HT1080 (cell line): Measurements from ENCODE around the gene POLR2E. TPM values are rescaled to one million over a fixed set of nuclear protein-coding genes. Genes with fewer than 3 reads are reported as not detected.

Experiments used
- DNase-seq: peaks from one replicate; pipeline ENCODE4 v3.0.0-alpha.2; 2015; ENCODE audit warnings: low read depth
- total RNA-seq: library from RNA; depleted of rRNA; stranded (reverse); fragments of >200 nt; shearing (Covaris generic); gene quantifications from 2 replicates; pipeline ENCODE4 v1.2.3, GENCODE V29; 2014

POLR2E gene
- total RNA-seq, 1 experiment from 2014 or later, result 271 TPM

DNA sequence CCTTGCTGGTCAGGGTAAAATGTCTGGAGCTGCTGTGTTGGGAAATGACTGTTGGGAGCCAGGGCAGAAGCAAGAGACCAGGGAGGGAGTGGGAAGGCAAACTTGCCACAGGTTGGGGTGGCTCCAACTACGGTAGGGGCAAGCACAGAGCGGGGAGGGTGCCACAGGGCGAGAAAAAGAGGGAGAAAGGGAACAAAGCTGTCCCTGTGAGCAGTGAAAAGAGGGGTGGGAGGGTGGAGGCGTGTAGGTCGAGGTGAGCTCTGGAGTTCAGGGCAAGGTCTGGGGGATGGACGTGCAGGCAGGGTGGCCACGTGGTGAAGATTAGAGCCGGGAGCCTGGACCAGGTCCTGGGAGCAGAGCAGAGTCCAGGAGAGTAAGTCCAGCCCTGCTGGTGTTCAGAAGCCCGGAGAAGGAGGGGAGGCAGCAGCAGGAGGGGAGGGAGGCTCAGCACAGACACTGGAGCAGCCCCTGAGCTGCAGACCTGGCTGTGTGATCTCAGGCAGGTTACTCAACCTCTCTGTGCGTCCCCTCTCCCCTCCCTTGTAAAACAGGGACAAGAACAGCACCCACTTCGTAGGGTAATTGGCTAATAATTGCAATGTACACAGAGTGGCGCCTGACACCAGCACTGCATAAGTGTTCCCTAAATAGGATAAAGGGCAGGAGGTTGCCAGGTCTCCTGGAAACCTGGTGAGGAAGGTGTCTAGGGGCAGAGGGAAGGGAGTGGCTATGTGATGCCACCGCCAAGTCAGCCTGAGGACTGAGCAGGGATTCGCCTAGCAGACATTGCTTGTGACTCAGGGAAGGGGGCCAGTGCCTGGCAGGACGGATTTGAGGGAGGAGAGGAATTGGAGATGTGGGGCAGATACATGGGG lies 3.2 kb upstream of the POLR2E start:
- DNase-seq, result no peak

DNA sequence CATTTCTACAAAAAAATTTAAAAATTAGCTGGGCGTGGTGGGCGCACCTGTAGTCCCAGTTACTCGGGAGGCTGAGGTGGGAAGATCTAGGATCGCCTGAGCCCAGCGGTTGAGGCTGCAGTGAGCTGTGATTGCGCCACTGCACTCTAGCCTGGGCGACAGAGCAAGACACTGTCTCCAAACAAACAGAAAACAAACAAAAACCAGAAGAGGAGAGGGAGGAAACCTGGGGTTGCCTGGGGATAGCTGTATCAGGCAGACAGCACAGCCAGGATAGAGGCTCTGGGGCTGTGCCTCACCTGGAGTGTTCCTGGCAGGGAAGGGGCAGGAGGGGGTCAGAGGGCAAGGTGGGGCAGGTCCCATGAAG lies 2.6 kb upstream of the POLR2E start:
- no peak for DNase-seq

DNA sequence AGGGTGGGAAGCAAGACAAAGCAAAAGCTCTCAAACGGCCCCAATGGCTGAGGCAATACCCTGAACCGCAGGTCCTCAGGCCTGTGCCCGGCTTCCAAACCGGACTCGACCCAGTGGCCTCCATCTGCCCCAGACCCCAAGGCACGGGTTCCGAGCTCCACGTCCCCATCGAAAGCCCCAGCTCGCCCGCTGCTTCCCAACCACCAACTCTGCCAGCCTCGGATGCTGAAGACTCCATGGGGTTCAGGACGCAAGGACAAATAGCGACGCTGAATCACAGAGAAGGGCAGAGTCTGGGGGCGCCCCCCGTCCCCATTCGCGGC lies 559 bp downstream of the POLR2E start:
- DNase-seq, result no peak

DNA sequence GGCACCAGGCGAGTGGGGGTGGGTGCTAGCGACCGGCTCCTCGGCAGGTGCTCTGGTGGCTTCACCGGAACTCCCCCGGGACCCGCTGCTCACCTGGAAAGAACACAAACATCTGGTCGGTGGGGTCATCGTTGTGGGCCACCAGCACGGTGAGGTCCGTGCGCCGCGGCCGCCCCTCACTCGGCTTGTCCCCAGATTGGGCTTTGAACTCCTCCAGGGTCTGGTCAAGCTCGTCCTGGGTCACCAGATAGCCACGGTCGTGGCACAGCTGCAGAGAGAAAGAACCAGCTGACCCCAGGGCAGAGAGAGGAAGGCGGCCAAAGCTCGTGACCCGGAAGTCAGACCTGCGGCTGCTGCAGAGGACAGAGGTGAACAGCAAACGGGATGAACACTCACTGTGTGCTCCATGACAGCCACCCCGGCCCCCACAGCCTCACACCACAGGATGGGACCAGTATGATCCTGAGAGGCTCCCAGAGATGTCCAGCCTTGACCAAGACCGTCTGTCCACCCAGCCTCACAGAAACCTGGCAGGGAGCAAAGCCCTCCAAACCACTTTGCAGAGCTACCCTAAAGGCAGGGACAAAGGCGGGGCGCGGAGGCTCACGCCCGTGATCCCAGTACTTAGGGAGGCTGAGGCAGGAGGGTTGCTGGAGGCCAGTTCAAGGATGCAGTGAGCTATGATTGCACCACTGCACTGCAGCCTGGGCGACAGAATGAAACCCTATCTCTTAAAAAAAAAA lies 1.2 kb downstream of the POLR2E start:
- no peak for DNase-seq

DNA sequence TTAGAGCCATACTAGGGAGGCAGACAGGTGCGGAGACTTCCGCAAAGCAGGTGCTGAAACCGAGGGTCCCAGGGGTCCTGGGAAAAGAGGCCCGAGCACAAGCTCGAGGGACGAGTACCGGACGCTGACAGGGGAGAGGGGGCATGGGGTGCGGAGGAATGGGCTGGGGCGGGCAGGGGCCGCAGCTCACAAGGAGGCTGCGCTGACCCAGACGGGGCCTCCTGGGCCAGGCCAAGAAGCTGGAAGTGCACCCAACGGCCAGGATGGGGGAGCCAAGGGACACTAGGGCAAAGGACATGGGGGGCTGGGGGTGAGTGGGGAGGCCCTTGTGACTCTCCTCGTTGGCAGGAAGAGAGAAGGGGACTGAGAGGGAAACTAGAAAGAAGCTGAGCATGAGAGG lies 1.8 kb downstream of the POLR2E start:
- no peak for DNase-seq

DNA sequence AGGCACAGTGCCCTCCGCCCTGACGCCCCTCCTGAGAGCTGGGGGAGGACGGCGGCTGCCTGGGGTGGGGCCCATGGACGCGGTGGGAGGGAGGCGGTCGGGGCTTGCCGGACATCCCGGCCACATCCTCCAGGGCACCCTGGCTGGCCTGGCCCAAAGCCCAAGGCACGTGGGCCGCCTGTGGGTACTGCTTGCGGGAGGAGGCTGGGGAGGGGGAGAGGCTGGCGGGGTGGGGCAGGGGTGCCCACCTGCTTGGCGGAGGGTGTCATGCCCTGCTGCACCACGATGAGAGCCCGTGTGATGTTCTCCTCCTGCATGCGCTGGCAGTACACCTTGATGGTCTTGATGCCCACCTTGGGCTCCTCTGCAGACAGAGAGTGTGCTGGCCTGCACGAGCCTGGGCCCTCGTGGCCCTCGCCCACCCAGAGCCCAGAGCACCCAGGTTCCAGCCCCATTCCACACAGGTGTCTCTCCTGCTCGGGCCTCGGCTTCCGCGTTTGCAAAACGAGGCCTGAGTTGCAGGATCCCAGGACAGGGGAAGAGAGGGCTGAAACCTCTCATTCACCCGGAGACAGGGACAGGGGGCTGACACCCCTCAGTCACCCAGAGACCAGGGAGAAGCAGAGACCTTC lies 3.5 kb downstream of the POLR2E start:
- no peak for DNase-seq

DNA sequence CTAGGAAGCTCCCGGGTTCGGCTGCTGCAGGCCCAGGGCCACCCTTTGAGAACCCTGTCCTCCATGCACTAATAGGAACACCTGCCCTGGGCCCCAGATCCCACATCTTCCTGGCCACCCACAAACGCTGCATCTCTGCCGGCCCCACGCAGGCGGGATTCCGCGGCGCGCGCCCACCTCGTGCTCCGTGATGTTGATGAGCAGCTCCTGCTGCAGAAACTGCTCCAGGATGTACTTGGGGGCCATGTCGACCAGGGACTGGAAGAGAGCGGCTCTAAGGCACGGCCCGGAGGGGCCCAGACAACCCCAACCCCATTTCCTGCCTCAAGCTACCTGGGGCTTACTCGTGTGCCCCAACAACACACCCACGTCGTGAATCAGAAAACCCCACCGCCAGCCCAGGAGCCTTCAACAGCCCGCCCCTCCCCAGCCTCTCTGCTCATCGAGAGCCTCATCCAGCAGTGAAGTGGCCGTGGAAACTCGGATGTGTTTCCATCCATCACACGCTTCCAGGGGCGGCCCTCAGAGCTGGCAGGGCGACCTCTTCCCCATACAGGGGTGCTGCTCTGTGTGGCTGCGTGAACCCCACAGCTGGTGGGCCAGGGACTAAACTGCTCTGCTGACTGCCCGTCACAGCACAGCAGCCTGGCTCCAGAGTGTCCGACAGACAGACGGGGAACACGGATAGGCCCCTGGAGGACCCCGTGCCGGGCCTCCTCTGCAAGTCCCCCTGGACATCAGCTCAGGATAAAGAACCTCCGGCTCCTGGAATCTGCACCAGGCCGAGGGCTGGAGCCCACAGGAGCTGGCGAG lies 4.2 kb downstream of the POLR2E start:
- no peak for DNase-seq

DNA sequence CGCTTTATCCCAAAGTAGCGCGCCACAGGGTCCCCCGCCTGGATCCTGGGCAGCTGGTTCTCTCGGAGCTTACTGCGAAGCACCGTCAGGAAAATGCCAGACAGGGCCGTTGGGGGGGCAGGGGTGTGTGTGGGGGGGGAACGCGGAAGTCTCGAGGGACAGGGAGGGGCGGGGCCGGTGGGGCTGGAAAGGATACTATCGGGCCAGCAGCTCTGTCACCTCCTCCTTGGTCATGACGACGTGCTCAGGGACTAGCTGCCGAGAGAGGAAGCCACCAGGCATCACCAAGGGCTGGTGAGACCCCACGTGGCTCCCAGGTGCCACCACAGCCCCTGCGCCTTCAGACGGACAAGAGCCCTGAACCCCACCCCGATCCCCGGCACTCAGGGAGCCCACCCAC lies 5.3 kb downstream of the POLR2E start:
- no peak for DNase-seq

DNA sequence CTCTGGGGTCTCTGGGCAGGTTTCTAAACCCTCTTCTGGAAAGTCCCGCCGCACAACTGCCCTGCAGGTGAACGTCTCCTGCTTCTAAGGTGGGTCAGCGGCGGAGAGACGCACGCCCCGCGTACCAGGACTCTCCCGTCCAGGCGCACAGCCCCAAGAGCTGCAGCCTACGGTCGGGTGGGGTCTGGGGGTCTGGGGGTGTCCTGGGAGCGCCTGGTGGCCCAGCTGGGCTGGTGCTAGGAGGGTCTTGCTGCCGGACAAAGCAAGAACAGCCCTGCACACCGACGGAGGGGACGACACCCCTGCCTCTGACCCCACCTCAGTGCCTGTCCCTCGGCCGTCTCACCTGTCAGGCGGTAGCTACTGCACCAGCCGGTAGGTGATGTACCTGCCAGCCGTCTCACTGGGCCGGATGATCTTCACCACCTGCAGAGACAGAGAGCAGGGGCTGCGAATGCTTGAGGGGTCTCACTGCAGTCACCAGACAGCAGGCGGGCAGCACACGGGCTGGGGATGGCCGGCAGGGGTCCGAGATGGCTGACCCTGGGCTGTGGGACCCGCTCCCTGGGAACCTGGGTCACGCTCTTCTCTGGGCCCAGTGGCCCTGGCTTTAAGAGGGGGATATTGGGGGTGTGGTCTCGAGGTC lies 5.9 kb downstream of the POLR2E start:
- DNase-seq, result no peak

DNA sequence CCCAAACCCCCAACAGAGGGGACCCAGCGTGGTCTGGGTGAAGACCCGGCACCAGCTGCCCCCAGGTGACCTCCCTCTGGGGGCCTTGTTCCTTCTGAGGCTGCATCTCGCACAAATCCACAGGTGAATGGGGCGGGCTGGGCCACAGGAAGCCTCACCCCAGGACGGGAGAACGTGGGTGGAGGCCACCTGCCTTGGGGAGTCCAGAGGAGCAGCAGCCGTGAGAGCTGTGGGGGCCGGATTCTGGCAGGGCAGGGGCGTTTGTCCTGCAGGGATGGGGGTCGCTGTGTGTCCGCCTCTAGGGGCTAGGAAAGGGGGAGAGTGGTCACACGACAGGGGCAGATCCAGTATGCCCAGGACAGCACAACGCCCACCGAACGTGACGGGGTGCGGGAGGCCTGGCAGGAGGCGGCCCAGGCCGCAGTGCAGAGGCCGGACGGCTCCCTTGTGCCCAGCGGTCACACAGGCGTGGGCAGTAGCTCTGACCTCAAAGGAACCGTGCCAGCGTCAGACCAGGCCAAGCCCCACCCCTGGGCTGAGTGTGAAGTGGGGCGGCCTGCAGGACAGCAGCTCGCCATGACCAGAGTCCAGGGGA lies 6.7 kb downstream of the POLR2E start:
- no peak for DNase-seq

DNA sequence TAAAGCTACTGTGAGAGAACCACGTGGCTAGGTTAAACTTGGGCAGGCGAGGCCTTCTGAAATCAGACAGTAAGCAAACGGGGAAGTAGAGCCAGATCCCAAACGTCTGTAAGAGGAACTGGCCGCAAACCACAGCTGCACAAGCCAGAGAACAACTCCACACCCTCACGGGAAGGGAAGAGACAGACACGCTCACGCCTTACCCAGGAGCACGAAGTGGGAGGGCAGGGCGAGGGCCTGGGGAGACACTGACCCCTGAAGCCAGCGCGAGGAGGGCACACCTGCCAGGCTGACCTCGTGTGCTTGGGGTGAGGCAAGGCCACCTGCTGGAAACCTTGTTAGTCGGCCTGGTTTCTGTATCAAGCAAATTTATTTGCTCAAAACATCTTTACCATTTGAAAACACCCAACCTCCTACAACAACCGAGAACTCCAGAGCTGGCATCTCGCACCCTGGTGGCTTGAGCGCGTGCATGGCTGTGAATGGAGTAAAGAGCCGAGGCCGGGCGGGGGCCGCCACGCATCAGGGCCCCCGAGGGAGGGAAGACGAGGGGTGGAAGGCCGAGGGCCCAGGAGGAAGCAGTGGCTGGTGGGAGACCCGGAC lies 7.3 kb downstream of the POLR2E start:
- no peak for DNase-seq

DNA sequence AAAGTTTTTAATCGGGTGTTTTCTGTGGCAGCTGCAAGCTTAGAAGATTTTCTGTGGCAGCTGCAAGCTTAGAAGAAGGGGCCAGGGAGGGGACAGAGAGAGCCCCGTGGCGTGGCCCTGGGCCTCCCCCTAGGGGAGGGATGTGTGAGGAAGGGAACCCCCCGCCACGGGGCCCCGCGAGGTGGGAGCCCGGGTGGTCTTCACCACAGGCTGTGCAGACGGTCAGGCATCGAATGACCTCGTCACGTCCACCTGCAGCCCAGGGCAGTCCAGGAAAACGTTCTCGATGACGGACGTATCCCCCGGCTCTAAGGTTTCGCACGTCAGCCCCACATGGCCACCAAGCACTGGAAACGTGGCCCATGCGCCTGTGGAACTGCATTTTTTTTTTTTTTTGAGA lies 8.6 kb downstream of the POLR2E start:
- no peak for DNase-seq

DNA sequence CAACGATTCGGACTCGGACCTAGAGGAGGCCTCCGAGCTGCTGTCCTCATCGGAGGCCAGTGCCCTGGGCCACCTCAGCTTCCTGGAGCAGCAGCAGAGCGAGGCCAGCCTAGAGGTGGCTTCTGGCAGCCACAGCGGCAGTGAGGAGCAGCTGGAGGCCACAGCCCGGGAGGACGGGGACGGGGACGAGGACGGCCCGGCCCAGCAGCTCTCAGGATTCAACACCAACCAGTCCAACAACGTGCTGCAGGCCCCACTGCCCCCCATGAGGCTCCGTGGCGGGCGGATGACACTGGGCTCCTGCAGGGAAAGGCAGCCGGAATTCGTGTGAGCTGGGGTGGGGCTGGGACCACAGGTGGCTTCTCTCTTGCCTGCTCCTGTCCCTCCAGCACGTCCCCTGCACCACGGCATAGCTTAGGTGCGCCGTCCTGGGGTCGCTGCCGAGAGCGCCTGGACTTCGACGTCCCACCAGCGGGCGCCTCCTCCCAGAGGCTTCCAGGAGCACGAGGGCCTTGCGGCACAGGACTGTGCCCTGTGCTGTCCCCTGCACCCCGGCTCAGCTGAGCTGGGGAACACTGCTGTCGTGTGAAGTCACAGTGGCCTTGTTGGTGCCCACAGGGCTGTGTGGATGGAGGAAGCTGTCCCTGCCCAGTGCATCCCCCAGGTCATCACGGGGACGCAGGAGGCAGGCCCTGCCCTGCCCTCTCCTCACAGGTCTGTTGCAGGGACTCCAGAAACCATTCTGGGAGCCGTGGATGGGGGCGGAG lies 9.3 kb downstream of the POLR2E start:
- no peak for DNase-seq

DNA sequence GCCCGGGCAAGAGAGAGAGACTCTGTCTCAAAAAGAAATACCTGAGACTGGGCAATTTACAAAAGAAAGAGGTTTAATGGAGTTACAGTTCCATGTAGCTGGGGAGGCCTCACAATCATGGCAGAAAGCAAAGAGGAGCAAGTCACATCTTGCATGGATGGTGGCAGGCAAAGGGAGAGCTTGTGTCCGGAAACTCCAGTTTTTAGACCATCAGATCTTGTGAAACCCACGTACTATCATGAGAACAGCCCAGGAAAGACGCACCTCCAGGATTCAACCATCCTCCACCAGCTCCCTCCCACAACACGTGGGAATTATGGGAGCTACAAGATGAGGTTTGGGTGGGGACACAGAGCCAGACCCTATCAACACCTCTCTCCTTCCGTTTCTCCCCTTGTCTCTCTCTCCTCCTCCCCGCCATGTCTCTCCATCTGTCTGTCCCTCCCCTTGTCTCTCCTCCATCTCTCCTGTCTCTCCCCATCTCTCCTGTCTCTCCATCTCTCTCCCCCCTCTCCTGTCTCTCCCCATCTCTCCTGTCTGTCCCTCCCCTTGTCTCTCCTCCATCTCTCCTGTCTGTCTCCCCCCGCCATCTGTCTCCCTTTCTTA lies 10.0 kb downstream of the POLR2E start:
- no peak for DNase-seq

DNA sequence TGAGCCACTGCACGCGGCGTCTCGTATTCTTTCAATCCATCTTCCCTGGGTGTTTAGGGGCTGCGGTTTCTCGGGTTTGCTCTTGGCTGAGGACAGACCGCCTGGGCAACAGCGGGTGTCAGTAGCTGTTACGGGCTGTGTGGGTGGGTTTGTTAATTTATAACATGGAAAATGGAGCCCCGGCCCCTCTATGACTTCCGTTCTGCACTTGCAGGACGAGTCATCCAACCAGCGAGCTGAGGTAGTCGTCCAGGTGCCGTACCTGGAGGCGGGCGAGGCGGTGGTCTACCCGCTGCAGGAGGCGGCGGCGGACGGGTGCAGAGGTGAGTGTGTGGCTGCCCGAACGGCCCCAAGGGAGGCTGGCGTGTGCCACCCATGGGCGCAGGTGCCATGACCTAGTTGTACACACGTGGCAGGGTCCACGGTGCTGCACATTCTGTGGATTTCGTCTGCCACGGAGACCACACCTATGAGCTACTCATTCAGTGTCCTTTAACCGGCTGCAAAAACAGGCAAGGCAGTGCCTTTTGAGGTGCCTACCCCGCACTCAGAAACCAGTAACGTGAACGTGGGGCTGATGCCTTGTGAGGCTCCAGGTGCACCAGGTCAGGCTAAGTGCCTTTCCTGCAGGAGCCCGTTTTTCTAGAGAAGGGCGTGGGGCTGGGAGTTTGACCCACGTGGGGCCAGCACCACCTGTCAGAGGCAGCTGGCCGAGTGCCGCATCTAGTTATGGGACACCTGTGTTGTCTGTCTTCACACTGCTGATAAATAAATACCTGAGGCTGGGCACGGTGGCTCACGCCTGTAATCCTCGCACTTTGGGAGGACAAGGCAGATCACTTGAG lies 10.9 kb downstream of the POLR2E start:
- DNase-seq, result no peak

DNA sequence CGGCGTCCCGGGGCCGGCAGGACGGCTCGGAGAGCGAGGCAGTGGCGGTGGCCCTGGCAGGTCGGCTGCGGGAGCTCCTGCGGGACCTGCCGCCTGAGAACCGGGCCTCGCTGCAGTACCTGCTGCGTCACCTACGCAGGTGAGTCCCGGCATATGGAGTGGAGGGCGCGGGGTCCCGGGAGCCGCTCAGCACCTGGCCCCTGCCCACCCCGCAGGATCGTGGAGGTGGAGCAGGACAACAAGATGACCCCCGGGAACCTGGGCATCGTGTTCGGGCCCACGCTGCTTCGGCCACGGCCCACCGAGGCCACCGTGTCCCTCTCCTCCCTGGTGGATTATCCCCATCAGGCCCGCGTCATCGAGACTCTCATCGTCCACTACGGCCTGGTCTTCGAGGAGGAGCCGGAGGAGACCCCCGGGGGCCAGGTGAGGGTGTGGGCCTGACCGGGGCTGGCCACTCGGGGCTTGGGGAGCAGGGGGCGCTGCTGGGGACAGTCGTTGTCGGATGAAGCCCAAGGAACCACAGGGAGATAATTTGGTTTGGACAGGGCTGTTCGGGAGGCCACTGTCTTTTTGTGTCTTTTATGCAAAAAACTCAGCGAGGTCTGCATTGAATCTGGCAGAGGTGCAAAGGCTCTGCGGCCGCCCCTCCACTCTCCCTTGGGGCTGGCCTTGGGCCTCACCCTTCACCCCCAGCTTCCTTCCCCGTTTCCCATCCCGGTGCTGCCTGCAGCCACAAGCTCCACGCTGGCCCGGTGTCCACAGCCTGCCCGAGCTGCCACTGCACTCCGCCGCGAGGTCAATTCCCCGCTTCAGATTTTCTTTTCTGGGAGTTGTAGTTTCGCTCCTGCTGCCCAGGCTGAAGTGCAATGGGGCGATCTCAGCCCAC lies 12.0 kb downstream of the POLR2E start:
- no peak for DNase-seq
